Activated naive CD4-positive, alpha-beta T cell treated with Interleukin-2 at 50 U/mL for 16 hours (primary cell): Measurements from ENCODE around the gene SCN5A.

ENCODE experiments used
- DNase-seq: peaks from one replicate; pipeline ENCODE4 v3.0.0-alpha.2; 2020

The SCN5A gene

GRCh38 chr3:38620236-38620635 is 29.3 kb downstream of the SCN5A start:
- no peak for DNase-seq

GRCh38 chr3:38618343-38618742 is 31.1 kb downstream of the SCN5A start:
- DNase-seq = no peak

GRCh38 chr3:38617586-38617985 is 31.9 kb downstream of the SCN5A start:
- no peak for DNase-seq

GRCh38 chr3:38617137-38617536 is 32.4 kb downstream of the SCN5A start:
- DNase-seq = no peak

GRCh38 chr3:38616658-38617057 is 32.8 kb downstream of the SCN5A start:
- DNase-seq = no peak

GRCh38 chr3:38616111-38616510 is 33.4 kb downstream of the SCN5A start:
- no peak for DNase-seq

- no peak for DNase-seq
These were observed 34.7 kb downstream of the SCN5A start for GRCh38 chr3:38614651-38615352.

- no peak for DNase-seq
These were observed 35.4 kb downstream of the SCN5A start for GRCh38 chr3:38614091-38614490.

GRCh38 chr3:38613426-38613825 is 36.1 kb downstream of the SCN5A start:
- no peak for DNase-seq

- no peak for DNase-seq
These were observed 37.6 kb downstream of the SCN5A start for GRCh38 chr3:38611866-38612265.

- DNase-seq = no peak
These were observed 38.6 kb downstream of the SCN5A start for GRCh38 chr3:38610934-38611333.

- DNase-seq = no peak
These were observed 39.1 kb downstream of the SCN5A start for GRCh38 chr3:38610436-38610835.

GRCh38 chr3:38609386-38610111 is 39.9 kb downstream of the SCN5A start:
- DNase-seq = no peak

GRCh38 chr3:38608961-38609360 is 40.5 kb downstream of the SCN5A start:
- DNase-seq = no peak

- no peak for DNase-seq
These were observed 41.3 kb downstream of the SCN5A start for GRCh38 chr3:38608086-38608775.

GRCh38 chr3:38606561-38606960 is 42.9 kb downstream of the SCN5A start:
- DNase-seq = no peak

- no peak for DNase-seq
These were observed 43.5 kb downstream of the SCN5A start for GRCh38 chr3:38605981-38606380.

- no peak for DNase-seq
These were observed 45.2 kb downstream of the SCN5A start for GRCh38 chr3:38604246-38604645.

GRCh38 chr3:38603731-38604131 is 45.8 kb downstream of the SCN5A start:
- DNase-seq = no peak

- no peak for DNase-seq
These were observed 46.8 kb downstream of the SCN5A start for GRCh38 chr3:38602576-38603250.

GRCh38 chr3:38601956-38602550 is 47.4 kb downstream of the SCN5A start:
- DNase-seq = no peak

- no peak for DNase-seq
These were observed 48.9 kb downstream of the SCN5A start for GRCh38 chr3:38600551-38600950.

- DNase-seq = no peak
These were observed 49.6 kb downstream of the SCN5A start for GRCh38 chr3:38599886-38600285.
